Type B pancreatic cell (in vitro differentiated cells): Measurements from ENCODE around the gene C16orf96. TPM values are rescaled to one million over a fixed set of nuclear protein-coding genes. Genes with fewer than 3 reads are reported as not detected.

Experiments
- DNase-seq: peaks from one replicate; pipeline ENCODE4 v3.0.0; 2021; ENCODE audit warnings: mixed read lengths; ENCODE audit not compliant: unreplicated experiment; ENCODE audit errors: extremely low spot score
- H3K27ac Mint-ChIP-seq: 2 replicates; pipeline ENCODE4 v1.8.0; 2021; ENCODE audit warnings: mild to moderate bottlenecking, mixed read lengths
- H3K27me3 Mint-ChIP-seq: 2 replicates; pipeline ENCODE4 v1.8.0; 2021; ENCODE audit warnings: mixed read lengths
- H3K36me3 Mint-ChIP-seq: 2 replicates; pipeline ENCODE4 v1.8.0; 2021; ENCODE audit warnings: mixed read lengths
- H3K4me1 Mint-ChIP-seq: one replicate; pipeline ENCODE4 v1.8.0; 2021; ENCODE audit warnings: mixed read lengths; ENCODE audit not compliant: unreplicated experiment
- H3K4me3 Mint-ChIP-seq: 2 replicates; pipeline ENCODE4 v1.8.0; 2021; ENCODE audit warnings: mild to moderate bottlenecking, mixed read lengths
- H3K9me3 Mint-ChIP-seq: 2 replicates; pipeline ENCODE4 v1.8.0; 2021; ENCODE audit warnings: mixed read lengths
- total RNA-seq: library from RNA; stranded (reverse); gene quantifications from 2 replicates; pipeline ENCODE4 v1.2.1, GENCODE V29; 2021; ENCODE audit warnings: low replicate concordance
- TF ChIP-seq, protein P1 (sequence below): fragments of 200-600 bp; sonication (generic); conservative IDR thresholded peaks from 2 replicates; pipeline ENCODE4 v1.5.0; 2021; ENCODE audit warnings: antibody characterized with exemption, mild to moderate bottlenecking

C16orf96 gene
- total RNA-seq, 1 donor from 2014 or later: 0.43 TPM

DNA sequence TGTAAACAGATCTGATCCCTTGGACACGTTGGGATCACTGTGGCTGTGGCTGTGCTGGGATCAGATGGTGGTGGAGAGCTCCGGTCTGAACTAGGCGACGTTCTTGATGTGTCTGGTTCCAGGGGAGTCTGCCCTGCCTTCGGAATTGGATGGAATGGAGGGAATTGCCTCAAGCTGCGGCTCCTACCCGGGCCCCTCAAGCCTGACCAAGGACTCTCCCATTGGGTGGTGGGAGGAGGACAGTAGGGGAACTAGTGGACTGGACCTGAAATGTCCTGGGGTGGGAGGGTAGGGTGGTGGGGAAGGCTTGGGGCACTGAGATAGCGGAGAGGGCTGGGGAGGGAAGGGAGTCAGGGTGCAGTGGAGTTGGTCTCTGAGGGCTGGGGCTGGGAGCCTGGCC, 61.7 kb downstream of the C16orf96 start:
- H3K4me1 Mint-ChIP-seq: peaks cover 19% of the 10 kb centered on the region
- TF ChIP-seq, protein P1, sequence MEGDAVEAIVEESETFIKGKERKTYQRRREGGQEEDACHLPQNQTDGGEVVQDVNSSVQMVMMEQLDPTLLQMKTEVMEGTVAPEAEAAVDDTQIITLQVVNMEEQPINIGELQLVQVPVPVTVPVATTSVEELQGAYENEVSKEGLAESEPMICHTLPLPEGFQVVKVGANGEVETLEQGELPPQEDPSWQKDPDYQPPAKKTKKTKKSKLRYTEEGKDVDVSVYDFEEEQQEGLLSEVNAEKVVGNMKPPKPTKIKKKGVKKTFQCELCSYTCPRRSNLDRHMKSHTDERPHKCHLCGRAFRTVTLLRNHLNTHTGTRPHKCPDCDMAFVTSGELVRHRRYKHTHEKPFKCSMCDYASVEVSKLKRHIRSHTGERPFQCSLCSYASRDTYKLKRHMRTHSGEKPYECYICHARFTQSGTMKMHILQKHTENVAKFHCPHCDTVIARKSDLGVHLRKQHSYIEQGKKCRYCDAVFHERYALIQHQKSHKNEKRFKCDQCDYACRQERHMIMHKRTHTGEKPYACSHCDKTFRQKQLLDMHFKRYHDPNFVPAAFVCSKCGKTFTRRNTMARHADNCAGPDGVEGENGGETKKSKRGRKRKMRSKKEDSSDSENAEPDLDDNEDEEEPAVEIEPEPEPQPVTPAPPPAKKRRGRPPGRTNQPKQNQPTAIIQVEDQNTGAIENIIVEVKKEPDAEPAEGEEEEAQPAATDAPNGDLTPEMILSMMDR: no peak
- H3K36me3 Mint-ChIP-seq: no peaks in the 10 kb centered on the region
- no peaks in the 10 kb centered on the region for H3K9me3 Mint-ChIP-seq
- no peaks in the 10 kb centered on the region for H3K27me3 Mint-ChIP-seq
- DNase-seq: no peak
- peak overlapping the region; percentile 100 for H3K27ac Mint-ChIP-seq
- peak overlapping the region; percentile 98 for H3K4me3 Mint-ChIP-seq

DNA sequence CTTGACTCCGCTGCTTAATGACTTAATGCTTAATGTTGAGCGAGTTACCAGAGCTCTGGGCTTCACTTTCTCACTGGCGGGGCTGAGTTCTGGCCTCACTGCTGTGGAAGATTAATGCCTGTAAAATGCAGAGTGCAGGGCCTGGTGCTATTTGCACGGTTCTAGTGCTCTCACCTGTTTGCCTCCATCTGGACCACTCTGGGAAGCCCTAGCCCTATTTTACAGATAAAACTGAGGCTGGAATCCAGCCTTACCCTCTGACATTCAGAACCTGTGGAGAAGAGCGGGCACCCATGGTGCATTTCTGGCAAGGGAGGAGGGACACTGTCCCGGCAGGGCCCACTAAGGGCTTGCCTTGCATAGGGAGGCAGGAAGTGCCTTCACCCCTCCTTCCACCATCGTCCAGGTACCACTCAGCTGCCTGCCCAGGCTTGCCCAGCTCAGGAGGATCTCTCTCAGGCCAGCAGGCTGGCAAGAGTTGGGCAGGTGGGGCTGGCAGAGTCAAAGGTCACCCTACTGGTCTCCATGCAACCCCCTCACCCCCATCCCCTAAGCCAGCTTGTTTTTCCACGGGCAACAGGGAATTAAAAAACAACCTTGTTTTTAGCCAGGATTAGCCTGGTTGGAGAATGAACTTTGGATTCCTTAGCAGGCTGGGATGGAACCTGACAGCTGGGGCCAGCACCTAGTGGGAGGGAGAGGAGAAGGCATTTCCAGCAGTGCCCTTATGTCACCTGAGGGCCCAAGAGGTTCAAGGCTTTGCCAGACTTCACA, 62.7 kb downstream of the C16orf96 start:
- H3K4me1 Mint-ChIP-seq: peaks cover 19% of the 10 kb centered on the region
- peak overlapping the region; percentile 100 for H3K27ac Mint-ChIP-seq
- TF ChIP-seq, protein P1: no peak
- DNase-seq: no peak
- H3K27me3 Mint-ChIP-seq: no peaks in the 10 kb centered on the region
- no peaks in the 10 kb centered on the region for H3K36me3 Mint-ChIP-seq
- H3K9me3 Mint-ChIP-seq: no peaks in the 10 kb centered on the region
- H3K4me3 Mint-ChIP-seq: peak overlapping the region; percentile 98

DNA sequence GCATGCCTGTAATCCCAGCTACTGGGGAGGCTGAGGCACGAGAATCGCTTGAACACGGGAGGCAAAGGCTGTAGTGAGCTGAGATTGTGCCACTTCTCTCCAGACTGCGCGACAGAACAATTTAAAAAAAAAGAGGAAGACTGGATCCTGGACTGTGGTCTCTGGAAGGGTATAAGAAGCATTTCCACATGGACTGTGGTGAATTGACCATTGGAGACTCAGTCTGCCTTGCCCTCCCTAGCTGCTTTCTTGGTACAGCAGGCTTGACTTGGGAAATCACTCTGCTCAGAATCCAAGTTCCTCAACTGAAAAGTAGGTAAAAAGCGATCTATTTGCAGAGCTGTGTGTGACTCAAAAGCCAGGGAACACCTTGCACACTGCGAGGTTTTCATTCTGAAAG, 67.5 kb downstream of the C16orf96 start:
- peak overlapping the region; percentile 97 for H3K27ac Mint-ChIP-seq
- H3K36me3 Mint-ChIP-seq: peaks cover 5% of the 10 kb centered on the region
- no peaks in the 10 kb centered on the region for H3K9me3 Mint-ChIP-seq
- H3K4me1 Mint-ChIP-seq: peaks cover 25% of the 10 kb centered on the region
- TF ChIP-seq, protein P1: no peak
- no peak for DNase-seq
- H3K27me3 Mint-ChIP-seq: no peaks in the 10 kb centered on the region
- H3K4me3 Mint-ChIP-seq: peak overlapping the region; percentile 90

DNA sequence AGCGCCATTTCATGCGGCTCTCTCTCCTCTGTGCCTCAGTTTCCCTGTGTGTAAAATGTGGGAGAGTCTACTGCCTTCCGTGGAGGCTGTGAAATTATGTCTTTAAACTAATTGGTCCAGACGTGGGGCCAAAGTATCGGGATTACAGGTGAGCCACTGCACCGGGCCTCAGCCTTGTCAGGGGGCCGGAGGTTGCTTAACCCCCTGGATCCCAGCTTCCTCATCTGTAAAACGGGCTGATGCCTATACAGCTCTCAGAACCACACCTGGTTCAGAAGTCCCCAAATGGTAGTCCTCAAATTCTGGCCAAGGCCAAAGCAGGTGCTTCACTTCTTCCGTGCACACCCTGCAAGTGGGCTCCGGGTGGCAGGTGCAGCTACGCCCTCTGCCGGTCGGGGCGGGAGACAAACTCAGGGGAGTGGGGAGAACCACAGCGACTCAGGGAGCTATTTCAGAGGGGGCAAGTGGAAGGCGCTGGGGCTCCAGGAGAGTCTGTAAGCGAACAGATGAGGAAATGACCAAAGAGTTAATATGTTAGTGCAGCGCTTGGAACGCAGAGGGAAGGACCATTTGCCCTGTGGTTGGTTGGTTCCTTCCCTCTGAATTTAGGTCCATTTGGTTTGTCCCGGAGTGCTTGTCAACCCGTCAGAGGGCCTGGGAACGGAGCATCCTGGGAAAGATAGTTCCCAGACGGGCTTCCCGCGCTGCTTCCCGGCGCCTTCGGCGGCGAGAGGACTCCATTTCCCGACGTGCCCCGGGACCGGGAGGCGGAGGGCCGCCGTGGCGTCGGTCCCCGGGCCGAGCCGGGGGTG, 68.1 kb downstream of the C16orf96 start, which contains the start of gene MGRN1:
Gene MGRN1, plus strand, starts transcription at position 812 of the 812 bp plus-strand sequence. CDS start 135 bp downstream, outside the sequence.
- Mint-ChIP-seq H3K36me3 (peaks cover 9% of the 10 kb centered on the region), H3K27ac (peak within 1 kb of the TSS; percentile 98), H3K4me3 (peak within 1 kb of the TSS; percentile 100), H3K9me3 (no peaks in the 10 kb centered on the region), H3K4me1 (peaks cover 24% of the 10 kb centered on the region), H3K27me3 (no peaks in the 10 kb centered on the region)
- TF ChIP-seq, protein P1: peak; percentile 99
- peak; percentile 95 for DNase-seq

DNA sequence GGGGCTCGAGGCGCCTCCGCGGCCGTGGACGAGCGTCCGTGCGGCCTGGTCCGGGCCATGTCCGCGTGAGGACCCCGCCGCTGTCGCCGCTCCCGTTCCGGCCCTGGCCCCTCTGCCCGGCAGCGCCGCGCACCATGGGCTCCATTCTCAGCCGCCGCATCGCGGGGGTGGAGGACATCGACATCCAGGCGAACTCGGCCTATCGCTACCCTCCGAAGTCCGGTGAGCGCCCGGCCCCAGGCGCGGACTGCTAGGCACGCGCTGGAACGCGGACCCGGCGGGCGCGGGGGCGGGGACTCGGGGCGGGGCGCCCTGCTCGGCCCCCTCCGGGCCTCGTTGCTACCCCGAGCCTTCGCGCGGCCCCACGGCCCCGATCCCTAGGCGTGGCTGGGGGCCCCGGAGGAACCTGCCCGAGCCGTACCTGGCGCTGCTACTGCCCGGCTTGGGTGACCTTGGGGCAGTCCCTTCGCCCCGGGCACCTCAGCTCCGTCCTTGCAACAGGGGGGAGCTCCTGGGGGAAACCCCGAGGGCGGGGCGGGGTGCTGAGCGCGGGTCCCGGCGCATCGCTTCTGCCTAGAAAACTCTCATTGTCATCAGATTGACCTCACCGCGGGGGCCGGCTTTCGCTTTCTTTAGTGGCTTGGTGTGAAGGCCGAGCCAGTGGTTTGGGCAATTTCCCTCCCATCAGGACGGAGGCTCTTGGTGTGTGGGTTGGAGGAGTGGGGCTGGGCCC, 68.9 kb downstream of the C16orf96 start:
- Mint-ChIP-seq H3K4me3 (peak overlapping the region; percentile 100), H3K9me3 (no peaks in the 10 kb centered on the region), H3K27me3 (no peaks in the 10 kb centered on the region), H3K36me3 (peaks cover 11% of the 10 kb centered on the region), H3K27ac (peak overlapping the region; percentile 98), H3K4me1 (peaks cover 24% of the 10 kb centered on the region)
- DNase-seq: no peak
- TF ChIP-seq, protein P1: no peak
